ENCODE measurements around the gene NFATC2. TPM values are rescaled to one million over a fixed set of nuclear protein-coding genes. Genes with fewer than 3 reads are reported as not detected.
A peak's percentile ranks its signal among the peaks of the same experiment; 100 is the strongest.

Gene NFATC2
- total RNA-seq, 1 experiment from 2014 or later: 0.07 TPM

GRCh38 chr20:51438136-51438535, 104.4 kb downstream of the NFATC2 start:
- Mint-ChIP-seq H3K27ac (ENCODE audit: low read depth, unreplicated experiment) (no peak overlapping the region), H3K4me1 (ENCODE audit: insufficient read depth, unreplicated experiment) (peaks cover 11% of the 10 kb centered on the region), H3K36me3 (ENCODE audit: insufficient read depth, unreplicated experiment) (no peaks in the 10 kb centered on the region), H3K4me3 (ENCODE audit: unreplicated experiment) (no peak overlapping the region), H3K9me3 (ENCODE audit: unreplicated experiment) (no peaks in the 10 kb centered on the region), H3K27me3 (ENCODE audit: insufficient read depth, unreplicated experiment) (no peaks in the 10 kb centered on the region)
- intact Hi-C loops (cut with micrococcal nuclease): no loop called here
- POLR2A ChIA-PET: no interaction called here
- no peak for TF ChIP-seq CTCF (IDR thresholded peaks at IDR 0.05; ENCODE audit: unreplicated experiment)
- no TSS peak for BruUV-seq (replicated peaks)
- CTCF ChIA-PET: interaction anchor here (0.6 to 0.8 kb wide), 5 partner anchors 11 to 689 kb away, joined by 3 to 5 read pairs (median 4); no protein-coding TSS in a partner anchor
- no peak for DNase-seq (ENCODE audit: unreplicated experiment)

- peaks cover 11% of the 10 kb centered on the region for H3K4me1 Mint-ChIP-seq (ENCODE audit: insufficient read depth, unreplicated experiment)
- no peaks in the 10 kb centered on the region for H3K27me3 Mint-ChIP-seq (ENCODE audit: insufficient read depth, unreplicated experiment)
These were observed 105.2 kb downstream of the NFATC2 start for GRCh38 chr20:51437182-51437924.

GRCh38 chr20:51434580-51435247, 107.8 kb downstream of the NFATC2 start:
- CTCF ChIA-PET: interaction anchor here (0.6 to 0.9 kb wide), 4 partner anchors 11 to 673 kb away, joined by 3 to 4 read pairs (median 4); no protein-coding TSS in a partner anchor
- BruUV-seq (replicated peaks): no TSS peak
- Mint-ChIP-seq H3K4me1 (ENCODE audit: insufficient read depth, unreplicated experiment) (peaks cover 11% of the 10 kb centered on the region), H3K9me3 (ENCODE audit: unreplicated experiment) (no peaks in the 10 kb centered on the region), H3K27me3 (ENCODE audit: insufficient read depth, unreplicated experiment) (no peaks in the 10 kb centered on the region), H3K4me3 (ENCODE audit: unreplicated experiment) (no peak overlapping the region), H3K36me3 (ENCODE audit: insufficient read depth, unreplicated experiment) (no peaks in the 10 kb centered on the region), H3K27ac (ENCODE audit: low read depth, unreplicated experiment) (peak overlapping the region; percentile 7)
- TF ChIP-seq CTCF (IDR thresholded peaks at IDR 0.05; ENCODE audit: unreplicated experiment): no peak
- POLR2A ChIA-PET: interaction anchor here (0.7 to 2.2 kb wide), 3 partner anchors 10 to 22 kb away, joined by 3 to 9 read pairs (median 6); no protein-coding TSS in a partner anchor
- DNase-seq (ENCODE audit: unreplicated experiment): peak; percentile 92
- intact Hi-C loops (cut with micrococcal nuclease): no loop called here

More at GRCh38 chr20:51437182-51437924, 105.2 kb downstream of the NFATC2 start:
- Mint-ChIP-seq H3K9me3 (ENCODE audit: unreplicated experiment) (no peaks in the 10 kb centered on the region), H3K36me3 (ENCODE audit: insufficient read depth, unreplicated experiment) (no peaks in the 10 kb centered on the region), H3K27ac (ENCODE audit: low read depth, unreplicated experiment) (no peak overlapping the region), H3K4me3 (ENCODE audit: unreplicated experiment) (no peak overlapping the region)
- CTCF ChIA-PET: interaction anchor here (0.6 to 1.3 kb wide), 3 partner anchors 11 to 690 kb away, joined by 3 to 4 read pairs (median 3); no protein-coding TSS in a partner anchor
- POLR2A ChIA-PET: interaction anchor here (0.6 kb wide), 2 partner anchors 52 to 1344 kb away, joined by 3 read pairs; no protein-coding TSS in a partner anchor
- DNase-seq (ENCODE audit: unreplicated experiment): peak; percentile 17
- intact Hi-C loops (cut with micrococcal nuclease): no loop called here
- BruUV-seq (replicated peaks): no TSS peak
- no peak for TF ChIP-seq CTCF (IDR thresholded peaks at IDR 0.05; ENCODE audit: unreplicated experiment)

GRCh38 chr20:51434026-51434425, 108.5 kb downstream of the NFATC2 start:
- intact Hi-C loops (cut with micrococcal nuclease): no loop called here
- no peaks in the 10 kb centered on the region for H3K36me3 Mint-ChIP-seq (ENCODE audit: insufficient read depth, unreplicated experiment)
- H3K9me3 Mint-ChIP-seq (ENCODE audit: unreplicated experiment): no peaks in the 10 kb centered on the region
- H3K4me1 Mint-ChIP-seq (ENCODE audit: insufficient read depth, unreplicated experiment): peaks cover 11% of the 10 kb centered on the region
- H3K27me3 Mint-ChIP-seq (ENCODE audit: insufficient read depth, unreplicated experiment): no peaks in the 10 kb centered on the region
- no peak for DNase-seq (ENCODE audit: unreplicated experiment)
- H3K27ac Mint-ChIP-seq (ENCODE audit: low read depth, unreplicated experiment): peak overlapping the region; percentile 7
- no peak overlapping the region for H3K4me3 Mint-ChIP-seq (ENCODE audit: unreplicated experiment)
- CTCF ChIA-PET: interaction anchor here (0.6 to 0.9 kb wide), 3 partner anchors 92 to 672 kb away, joined by 3 to 4 read pairs (median 3); no protein-coding TSS in a partner anchor
- TF ChIP-seq CTCF (IDR thresholded peaks at IDR 0.05; ENCODE audit: unreplicated experiment): no peak
- no TSS peak for BruUV-seq (replicated peaks)
- POLR2A ChIA-PET: interaction anchor here (0.7 to 2.0 kb wide), 2 partner anchors 11 to 23 kb away, joined by 3 to 6 read pairs; no protein-coding TSS in a partner anchor
